Fibroblast of lung (primary cell): ENCODE results near the gene PPP1R14D.

ENCODE experiments used
- CTCF ChIP-seq, 2 donors: IDR thresholded peaks in 1 of 2; conservative IDR thresholded peaks in 1 of 2; 1 replicate in 1 of 2; 2 replicates in 1 of 2; pipeline ENCODE4 v1.5.1; 2011 to 2012; ENCODE audit warnings: low read length in 2 of 2, control low read depth in 1 of 2, inconsistent platforms in 1 of 2, low read depth in 1 of 2, mild to moderate bottlenecking in 1 of 2
- EZH2 ChIP-seq: IDR thresholded peaks from 2 replicates; pipeline ENCODE4 v1.5.1; 2012; ENCODE audit warnings: low read length, control low read depth, mild to moderate bottlenecking; ENCODE audit errors: missing control alignments

- TF ChIP-seq CTCF (conservative IDR thresholded peaks at IDR 0.05 in 1 of 2, IDR thresholded peaks at IDR 0.05 in 1 of 2; ENCODE audit: low read depth in 1 of 2, low read length in 2 of 2) (no peak), EZH2 (no peak)
Observed at GRCh38 chr15:40806672-40807027, 21.9 kb downstream of the PPP1R14D start.
